Fibroblast of skin of left quadriceps (primary cell): Measurements from ENCODE around the gene BCAR3.
"Not testable (repeated sequence)": the region's sequence is repeated elsewhere in the genome, so short reads cannot be mapped to it uniquely, and the experiment has no call there.

ENCODE experiments used
- DNase-seq, 2 experiments: peaks; one replicate each; pipeline ENCODE4 v3.0.0-alpha.2; 2013; ENCODE audit warnings: low read depth in 2 of 2

The BCAR3 gene

GRCh38 chr1:93596329-93597089 lies 85.1 kb downstream of the BCAR3 start:
- DNase-seq: no peak

- no peak for DNase-seq
Measured at GRCh38 chr1:93595743-93596142, 85.9 kb downstream of the BCAR3 start.

DNA sequence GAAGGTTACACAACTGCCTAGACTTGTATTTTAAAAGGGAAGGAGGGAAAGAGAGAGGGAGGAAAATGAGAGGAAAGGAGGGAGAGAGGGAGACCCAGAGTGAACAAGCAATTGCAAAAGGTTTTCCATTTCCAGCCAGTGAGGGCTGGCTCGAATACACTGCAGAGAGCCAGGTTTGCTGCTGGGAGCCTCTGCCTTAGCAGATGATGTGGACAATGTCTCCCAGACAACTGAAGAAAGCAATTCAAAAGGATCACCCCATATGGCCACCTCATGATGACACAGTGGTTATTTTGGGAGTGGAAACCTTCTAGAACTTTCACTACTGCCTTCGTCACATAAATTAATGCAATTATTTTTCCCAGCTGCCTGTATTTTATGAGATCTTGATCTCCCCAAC lies 86.4 kb downstream of the BCAR3 start:
- no peak for DNase-seq

- DNase-seq: no peak
Measured at GRCh38 chr1:93594603-93594880, 87.1 kb downstream of the BCAR3 start.

- DNase-seq: no peak
Measured at GRCh38 chr1:93593854-93594602, 87.6 kb downstream of the BCAR3 start.

DNA sequence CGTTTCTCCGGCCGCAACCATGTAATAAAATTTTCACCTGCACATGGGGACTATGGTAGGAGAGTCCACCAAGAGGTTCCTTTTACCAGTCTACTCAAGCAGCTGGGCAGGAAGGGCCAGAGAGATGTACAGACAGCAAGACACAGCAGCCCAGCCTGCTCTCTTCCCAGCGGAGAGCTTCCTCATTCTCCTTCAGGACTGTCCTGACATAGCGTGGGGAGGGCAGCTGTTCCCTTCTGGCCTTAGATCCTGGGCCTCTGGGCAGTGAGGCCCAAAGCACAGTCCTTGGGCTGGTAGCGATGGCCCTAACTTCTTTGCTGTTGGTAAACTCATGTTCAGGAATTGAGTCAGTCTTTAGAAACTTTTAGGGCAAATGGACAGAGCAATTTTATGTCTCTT lies 89.1 kb downstream of the BCAR3 start:
- no peak for DNase-seq

DNA sequence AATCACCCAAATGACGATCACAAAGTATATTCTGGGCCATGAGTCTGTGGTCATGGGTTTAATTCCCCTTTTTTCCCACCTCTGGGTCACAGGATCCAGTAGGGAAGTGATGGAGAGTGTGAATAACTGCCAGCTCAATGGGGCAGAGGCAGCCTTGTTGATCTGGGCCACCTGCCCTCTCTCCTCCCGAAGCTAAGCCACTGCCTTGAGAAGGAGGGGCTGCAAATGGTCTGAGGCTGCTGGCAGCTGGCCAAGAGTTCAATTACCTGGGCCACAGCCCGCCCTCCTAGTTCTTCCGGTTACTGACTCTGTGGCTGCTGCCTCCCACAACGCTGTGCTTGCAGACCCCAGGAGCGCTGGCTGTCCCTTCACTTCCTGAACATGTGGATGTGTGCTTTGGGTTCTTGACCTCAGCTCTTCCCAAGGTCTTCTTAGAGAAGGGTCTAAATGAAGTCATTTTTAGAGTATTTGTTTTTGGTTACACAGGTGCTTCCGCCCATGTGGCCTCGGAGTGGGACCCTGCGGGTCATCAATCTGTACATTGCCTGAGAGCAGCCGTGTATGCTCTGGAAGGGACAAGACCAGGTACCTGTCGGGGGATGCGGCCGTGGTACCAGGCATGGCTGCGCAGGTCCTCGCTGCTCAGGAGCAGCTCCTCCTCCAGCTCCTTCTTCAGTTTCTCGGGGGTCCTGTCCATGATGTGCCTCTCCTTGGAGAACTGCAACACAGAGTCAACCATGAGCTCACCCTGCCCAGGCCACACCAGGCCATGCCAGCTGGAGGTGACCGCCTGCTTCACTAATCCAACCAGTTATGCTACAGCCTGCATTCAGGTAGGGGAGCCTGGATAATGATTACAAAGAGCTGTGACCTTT lies 89.7 kb downstream of the BCAR3 start:
- no peak for DNase-seq

- DNase-seq: not testable (repeated sequence)
Measured at GRCh38 chr1:93591291-93591675, 90.4 kb downstream of the BCAR3 start.

DNA sequence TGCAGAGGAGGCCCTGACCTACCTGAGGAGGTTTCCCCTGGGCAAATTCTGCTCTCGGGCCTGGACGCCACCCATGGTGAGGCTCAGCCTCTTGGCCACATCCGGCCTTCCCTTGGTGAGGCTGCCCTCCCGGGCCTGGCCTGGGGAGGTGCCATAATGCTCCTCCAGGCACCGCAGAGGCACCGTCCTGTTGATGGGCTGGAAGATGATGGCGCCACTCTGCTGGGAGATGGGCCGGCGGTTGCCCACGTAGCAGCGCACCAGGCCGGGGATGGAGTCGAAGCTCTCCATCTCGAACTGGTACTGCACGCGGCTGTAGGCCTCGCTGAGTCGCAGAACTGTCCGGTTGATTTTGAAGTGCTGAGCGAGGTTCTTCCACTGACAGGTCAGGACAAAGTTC lies 92.7 kb downstream of the BCAR3 start:
- no peak for DNase-seq

DNA sequence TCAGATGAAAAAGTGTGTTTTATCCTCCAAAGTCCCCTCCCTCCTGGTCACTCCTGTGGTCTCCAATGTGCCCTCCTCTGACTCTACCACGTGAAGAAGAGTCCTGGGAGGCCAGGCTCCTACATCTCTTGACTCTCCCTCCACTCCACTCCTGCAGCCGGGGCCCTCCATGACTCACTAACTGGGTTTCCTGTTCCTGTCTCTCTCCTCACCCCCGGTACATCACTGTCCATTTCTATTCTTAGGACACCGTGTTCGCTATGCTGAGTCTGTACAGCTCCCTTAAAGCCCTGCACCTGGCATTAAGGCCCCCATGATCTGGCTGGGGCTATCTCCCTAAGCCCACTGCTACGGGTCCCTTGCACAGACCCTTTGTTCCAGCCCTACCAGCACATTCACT lies 93.4 kb downstream of the BCAR3 start:
- DNase-seq: no peak

DNA sequence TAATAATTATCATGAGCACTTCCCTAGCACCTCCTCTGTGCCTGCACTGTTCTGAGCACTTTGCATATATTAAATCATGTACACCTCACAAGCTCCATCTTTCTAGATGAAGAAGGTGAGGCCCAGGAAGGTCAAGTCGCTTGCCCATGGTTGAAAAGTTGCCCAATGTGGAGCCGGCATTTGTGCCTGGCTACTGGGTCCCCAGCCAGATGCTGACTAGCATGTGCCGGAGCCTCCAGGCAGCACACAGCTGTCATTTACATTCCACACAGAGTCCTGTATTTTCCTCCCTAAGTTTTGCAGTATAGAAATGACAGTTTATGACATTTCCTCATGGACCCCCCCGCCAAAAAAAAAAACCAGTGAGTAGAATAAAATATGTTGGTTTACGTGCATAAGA lies 94.3 kb downstream of the BCAR3 start:
- no peak for DNase-seq

- no peak for DNase-seq
Measured at GRCh38 chr1:93585059-93585966, 96.3 kb downstream of the BCAR3 start.

DNA sequence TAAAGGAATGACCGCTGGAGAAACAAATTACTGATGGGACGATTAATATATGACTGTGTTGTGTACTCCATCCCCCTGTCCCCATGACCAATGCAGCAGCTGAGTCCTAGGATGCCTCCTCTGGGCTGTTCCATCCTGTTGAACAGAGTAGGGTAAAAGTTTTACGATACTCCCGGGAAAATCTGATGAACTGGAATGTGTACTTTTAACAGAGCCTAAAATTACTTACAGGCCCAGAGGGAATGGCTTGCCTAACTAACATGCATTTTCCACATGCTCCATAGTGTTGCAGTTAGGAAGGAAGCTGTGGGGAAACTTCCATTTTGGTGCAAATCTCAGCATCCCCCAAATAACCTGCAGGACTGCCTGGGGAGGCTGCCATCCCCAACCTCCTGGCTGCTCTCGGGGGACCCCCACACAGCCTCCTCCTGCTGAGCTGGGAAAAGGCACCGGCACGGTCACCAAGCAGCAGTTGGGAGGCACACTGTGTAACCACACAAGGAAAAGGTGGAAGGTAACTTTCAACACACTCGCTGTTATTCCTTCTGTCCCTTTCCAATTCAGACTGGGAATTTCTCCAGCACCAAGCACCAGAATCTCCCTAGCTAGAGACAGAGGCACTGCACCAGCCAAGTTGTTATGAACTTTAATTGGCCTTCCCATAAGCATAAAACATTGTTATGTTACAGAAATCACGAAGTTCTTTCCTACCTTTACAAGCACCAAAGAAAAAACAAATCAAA lies 97.2 kb downstream of the BCAR3 start:
- peak; percentile 68 to 71 for DNase-seq

DNA sequence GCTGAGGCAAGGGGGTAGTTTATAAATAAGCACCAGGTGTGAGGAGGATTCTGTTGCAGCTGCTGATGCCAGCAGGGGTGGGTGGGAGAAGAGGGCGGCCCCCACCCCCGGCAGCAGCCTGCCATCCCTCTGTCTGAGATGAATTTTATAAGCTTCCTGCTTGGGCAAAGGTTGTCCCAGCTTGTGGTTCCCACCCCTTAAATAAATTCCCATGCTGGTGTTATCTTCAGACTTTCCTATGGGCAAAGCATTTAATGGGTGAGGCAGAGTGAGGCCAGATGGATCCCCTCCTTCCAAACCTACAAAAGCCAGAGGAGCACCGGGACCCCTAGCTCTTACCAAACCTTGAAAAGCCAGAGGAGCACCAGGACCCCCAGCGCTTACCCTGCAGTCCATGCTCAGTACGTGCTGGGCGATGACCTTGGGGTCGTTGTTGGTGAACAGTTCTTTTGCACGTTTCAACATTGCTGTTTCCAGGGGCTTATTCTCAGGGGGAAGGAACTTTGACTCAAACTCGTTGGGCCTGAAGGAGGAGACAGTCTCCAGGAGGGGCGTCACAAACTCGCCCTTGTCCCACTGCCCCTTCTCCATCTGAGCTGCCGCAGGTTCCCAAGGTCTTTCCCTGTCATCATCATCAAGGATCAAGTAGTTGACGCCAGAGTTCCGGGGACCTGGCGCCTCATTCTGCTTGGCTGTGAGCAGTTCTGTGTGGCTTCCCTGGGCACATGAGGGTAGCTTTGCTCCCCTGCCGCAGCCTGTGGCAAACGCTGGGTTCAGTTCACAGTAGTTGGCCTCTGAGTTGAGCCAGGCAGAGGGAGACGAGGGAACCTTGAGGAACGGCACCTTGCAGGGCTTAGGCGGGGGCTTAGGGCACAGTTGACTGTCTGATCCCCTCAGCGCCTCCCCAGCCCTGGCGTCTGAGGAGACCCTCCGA lies 99.5 kb downstream of the BCAR3 start:
- no peak for DNase-seq

DNA sequence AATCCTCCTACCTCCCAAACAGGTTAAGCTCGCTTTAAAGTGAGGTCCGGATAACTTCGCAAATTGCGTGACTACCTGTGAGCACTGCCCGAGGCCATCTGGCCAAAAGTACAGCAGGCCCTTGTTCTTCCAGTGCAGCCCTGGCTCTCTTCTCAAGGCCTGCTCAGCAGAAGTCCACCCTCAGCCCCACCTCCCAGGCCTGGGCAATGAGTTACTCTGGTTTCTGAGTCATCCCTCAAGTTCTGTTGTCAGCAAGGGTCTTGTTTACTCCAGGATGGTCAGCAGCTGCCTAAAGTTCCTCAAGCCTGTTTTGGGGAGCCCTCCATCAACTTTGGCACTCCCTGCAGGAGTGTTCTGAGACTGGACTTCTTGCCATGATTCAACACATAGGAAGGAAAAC lies 101.7 kb downstream of the BCAR3 start:
- no peak for DNase-seq

DNA sequence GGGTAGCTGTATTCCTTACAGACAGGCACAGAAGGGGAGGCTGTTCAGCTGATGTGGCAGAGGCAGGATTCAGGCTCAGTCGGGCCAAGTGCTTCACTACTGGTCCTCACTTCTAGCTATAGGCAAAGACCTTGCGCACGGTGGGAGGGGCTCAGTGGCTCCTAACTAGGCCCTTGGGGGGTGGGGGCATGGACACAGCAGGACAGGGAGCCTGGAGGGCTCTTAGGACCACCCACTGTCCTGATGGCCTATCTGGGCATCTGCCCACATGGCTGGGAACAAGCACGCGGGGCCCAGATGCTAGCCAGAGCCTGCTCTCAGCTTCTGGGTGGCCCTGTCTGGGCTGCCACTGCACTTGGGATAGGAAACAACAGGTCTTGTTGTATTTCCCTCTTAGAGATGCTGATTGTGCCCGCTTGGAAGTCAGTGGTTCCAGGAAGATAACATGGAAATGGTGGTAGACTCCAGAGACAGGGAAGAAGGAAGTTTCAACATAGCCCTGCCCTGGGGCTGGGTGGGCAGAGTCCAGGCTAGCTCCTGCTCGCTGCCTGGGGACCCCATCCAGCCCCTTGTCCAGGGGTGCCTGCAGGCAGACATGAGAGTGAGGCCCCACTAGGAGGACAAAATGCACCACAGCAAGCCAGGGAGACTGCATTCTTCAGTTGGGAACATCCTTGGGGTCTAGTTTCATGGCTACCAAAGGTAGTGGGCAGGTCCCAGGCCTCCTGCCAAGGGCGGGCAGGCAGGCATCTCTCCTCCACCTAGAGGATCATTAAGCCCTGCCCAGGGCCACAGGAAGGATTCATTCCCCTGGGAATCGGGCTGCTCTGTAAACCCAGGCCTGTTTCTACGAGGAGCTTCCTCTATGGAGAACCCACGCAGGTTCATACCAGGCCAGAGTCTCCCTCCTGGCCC lies 102.5 kb downstream of the BCAR3 start:
- DNase-seq: no peak

DNA sequence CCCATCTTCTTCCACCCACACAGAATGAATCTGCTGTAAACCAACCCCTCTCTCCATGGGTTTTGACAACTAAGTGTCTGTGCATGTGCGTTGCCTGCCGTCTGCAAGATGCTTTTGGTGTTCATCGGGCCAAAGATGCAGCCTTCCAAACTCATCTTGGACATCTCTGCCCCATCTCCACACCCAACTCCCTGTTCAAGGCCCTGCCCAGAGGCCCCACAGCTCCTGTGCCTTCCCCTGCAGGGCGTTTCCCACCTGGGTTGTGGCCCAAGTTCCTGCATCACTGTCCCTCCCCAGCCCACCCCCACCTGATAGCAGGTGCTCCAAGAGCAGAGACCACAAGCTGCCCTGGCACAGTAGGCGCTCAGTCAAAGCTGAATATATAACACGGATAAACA lies 103.2 kb downstream of the BCAR3 start:
- no peak for DNase-seq

GRCh38 chr1:93577536-93578432 lies 103.9 kb downstream of the BCAR3 start:
- no peak for DNase-seq
